ENCODE measurements around the gene MCRIP2.

MCRIP2 gene

DNA sequence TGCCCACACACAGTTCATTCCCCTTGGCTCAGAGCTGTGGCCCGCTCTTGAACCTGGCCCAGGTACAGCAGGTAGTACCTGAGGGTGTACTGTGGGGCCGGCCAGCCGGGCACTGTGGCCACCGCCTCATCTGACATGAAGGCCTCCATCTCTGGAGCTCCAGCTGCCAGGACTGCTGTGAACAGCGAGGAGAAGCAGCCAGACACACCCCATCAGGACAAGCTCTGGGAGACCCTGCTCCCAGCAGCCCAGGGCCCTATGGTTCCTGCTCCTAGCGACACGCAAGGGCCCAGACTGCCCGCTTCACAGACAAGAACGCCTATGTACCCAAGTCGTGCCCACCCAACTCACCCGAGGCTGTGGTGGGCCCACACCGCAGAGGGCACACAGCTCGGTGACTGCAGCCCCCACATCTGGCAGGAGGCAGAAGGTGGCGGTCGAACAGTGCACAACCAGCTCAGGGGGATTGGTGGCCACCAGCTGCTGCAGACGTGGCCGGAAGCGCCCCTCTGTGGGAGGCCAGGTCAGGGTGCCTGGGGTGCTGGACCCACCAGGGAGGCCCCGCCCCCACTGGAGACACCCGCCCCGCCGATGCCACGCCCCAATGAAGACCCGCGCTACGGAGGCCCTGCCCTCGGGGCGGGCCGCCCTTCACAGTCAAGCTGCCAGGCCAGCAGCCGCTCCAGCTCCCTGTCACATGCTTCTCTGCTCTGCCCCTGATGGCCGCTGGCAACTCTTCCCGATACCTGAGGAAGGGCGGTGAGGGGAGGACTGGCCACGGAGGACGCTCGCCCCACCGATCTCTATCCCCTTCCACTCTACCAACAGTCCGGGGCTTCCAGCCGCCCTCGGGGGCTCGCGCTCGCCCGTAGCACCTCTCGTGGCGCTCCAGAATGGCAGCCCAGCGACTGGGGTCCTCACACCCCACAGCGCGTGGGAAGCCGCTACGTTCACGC lies 37.5 kb downstream of the MCRIP2 start:
- Histone ChIP-seq H3K4me3 (peak overlapping the region; percentile 64), H3K27ac (0 out of 2 replicates have a peak overlapping the region, but pooled peaks have one; percentile 44), H3K9ac (no peak overlapping the region), H4K20me1 (peaks cover 60% of the 10 kb centered on the region), H3K36me3 (peaks cover 29% of the 10 kb centered on the region), H3K4me2 (peak overlapping the region; percentile 94), H3K9me3 (no peaks in the 10 kb centered on the region), H3K27me3 (peaks cover 16% of the 10 kb centered on the region), H3K4me1 (peaks cover 50% of the 10 kb centered on the region)
- TF ChIP-seq Cebpa-rat (IDR thresholded peaks at IDR 0.05): no peak

DNA sequence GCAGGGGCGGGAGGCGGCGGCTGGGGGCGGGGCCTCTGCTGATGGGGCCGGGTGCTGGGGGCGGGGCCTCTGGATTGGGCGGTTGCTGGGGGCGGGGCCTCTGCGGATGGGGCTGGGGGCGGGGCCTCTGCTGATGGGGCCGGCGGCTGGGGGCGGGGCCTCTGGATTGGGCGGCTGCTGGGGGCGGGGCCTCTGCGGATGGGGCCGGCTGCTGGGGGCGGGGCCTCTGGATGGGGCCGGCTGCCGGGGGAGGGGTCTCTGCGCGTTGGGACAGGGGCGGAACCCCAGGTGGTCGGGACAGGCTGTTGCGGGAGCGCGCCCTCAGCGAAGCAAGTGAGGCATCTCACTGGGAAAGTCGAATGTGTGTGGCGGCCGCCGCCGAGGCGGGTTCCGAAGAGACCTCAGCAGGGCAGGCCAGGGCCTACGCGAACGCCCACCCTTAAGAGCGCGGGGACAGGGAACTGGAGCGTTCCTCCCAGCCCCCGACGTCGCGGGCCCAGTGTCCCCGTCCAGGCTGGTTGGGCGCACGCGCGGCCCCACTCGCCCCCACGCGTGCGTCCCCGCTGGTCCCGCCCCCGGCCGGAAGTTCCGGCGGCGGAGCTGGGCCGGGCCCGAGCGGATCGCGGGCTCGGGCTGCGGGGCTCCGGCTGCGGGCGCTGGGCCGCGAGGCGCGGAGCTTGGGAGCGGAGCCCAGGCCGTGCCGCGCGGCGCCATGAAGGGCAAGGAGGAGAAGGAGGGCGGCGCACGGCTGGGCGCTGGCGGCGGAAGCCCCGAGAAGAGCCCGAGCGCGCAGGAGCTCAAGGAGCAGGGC lies 38.4 kb downstream of the MCRIP2 start, which contains the start of gene STUB1:
TSS of gene STUB1 (plus strand) at position 597 of the 811 bp plus-strand sequence. CDS start at position 713, 116 bp downstream.
- Histone ChIP-seq H3K36me3 (peaks cover 25% of the 10 kb centered on the region), H3K9ac (peak within 1 kb of the TSS; percentile 95), H4K20me1 (peaks cover 51% of the 10 kb centered on the region), H3K27ac (peak within 1 kb of the TSS; percentile 90), H3K9me3 (no peaks in the 10 kb centered on the region), H3K4me2 (peak within 1 kb of the TSS; percentile 94), H3K27me3 (peaks cover 8% of the 10 kb centered on the region), H3K4me3 (peak within 1 kb of the TSS; percentile 96), H3K4me1 (peaks cover 48% of the 10 kb centered on the region)
- TF ChIP-seq Cebpa-rat (IDR thresholded peaks at IDR 0.05): no peak

DNA sequence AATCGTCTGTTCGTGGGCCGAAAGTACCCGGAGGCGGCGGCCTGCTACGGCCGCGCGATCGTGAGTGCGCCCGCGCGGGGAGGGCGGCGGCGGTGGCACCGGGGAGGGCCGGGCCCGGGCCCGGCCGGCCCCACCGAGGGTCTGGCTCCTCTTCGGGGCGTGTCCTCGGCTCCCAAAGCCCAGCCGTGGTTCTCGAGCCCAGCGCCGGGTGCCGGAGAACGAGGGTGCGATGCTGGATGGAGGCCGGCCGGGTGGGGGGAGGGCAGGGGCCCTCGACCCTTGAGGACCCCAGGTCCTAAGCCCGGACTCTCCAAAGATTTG lies 39.0 kb downstream of the MCRIP2 start:
- H3K27ac ChIP-seq: peak overlapping the region; percentile 90
- H3K27me3 ChIP-seq: peaks cover 2% of the 10 kb centered on the region
- peaks cover 45% of the 10 kb centered on the region for H4K20me1 ChIP-seq
- H3K36me3 ChIP-seq: peaks cover 31% of the 10 kb centered on the region
- peak overlapping the region; percentile 96 for H3K4me3 ChIP-seq
- no peaks in the 10 kb centered on the region for H3K9me3 ChIP-seq
- TF ChIP-seq Cebpa-rat (IDR thresholded peaks at IDR 0.05): no peak
- peak overlapping the region; percentile 87 for H3K4me2 ChIP-seq
- peaks cover 48% of the 10 kb centered on the region for H3K4me1 ChIP-seq
- peak overlapping the region; percentile 95 for H3K9ac ChIP-seq

DNA sequence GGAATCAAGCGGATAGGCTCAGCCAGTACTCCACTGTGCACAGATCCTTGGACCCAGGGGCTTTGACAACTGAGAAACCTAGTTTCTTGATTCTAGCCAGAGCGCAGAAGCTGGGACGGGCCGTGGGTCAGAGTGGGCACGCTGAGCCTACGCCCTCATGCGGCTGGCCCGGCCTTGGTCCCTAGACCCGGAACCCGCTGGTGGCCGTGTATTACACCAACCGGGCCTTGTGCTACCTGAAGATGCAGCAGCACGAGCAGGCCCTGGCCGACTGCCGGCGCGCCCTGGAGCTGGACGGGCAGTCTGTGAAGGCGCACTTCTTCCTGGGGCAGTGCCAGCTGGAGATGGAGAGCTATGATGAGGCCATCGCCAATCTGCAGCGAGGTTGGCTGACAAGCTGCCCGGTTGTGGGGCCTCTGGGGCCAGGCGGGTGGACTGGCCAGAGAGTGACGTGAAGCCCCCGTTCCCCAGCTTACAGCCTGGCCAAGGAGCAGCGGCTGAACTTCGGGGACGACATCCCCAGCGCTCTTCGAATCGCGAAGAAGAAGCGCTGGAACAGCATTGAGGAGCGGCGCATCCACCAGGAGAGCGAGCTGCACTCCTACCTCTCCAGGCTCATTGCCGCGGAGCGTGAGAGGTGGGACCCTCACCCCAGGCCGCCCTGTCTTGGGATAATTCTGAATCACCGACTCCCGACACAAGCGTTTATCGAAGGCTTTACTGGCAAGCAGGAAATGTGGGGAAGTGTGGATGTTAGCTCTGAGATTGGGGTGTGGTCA lies 39.5 kb downstream of the MCRIP2 start:
- Histone ChIP-seq H3K9me3 (no peaks in the 10 kb centered on the region), H4K20me1 (peaks cover 42% of the 10 kb centered on the region), H3K27me3 (no peaks in the 10 kb centered on the region), H3K4me3 (peak overlapping the region; percentile 96), H3K4me1 (peaks cover 48% of the 10 kb centered on the region), H3K36me3 (peaks cover 31% of the 10 kb centered on the region), H3K4me2 (peak overlapping the region; percentile 87), H3K27ac (peak overlapping the region; percentile 90), H3K9ac (peak overlapping the region; percentile 95)
- no peak for TF ChIP-seq Cebpa-rat (IDR thresholded peaks at IDR 0.05)

DNA sequence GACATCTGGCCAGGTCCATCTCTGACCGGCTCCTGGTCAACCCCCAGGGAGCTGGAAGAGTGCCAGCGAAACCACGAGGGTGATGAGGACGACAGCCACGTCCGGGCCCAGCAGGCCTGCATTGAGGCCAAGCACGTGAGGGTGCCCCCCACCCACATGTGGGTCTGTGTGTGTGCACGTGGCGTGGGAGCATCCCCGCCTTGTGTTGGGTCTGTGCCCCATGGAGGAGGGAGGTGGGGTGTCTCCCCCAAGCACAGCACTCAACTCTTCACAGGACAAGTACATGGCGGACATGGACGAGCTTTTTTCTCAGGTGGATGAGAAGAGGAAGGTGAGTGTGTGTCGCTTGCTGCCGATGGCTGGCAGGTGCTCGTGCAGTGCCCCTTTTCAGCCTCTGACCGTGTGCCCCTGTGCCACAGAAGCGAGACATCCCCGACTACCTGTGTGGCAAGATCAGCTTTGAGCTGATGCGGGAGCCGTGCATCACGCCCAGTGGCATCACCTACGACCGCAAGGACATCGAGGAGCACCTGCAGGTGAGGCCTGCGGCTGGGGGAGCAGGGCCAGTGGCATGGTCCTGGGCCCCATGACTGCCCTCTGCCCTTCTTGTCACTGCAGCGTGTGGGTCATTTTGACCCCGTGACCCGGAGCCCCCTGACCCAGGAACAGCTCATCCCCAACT lies 40.3 kb downstream of the MCRIP2 start:
- H3K9ac ChIP-seq: peak overlapping the region; percentile 95
- peaks cover 39% of the 10 kb centered on the region for H3K36me3 ChIP-seq
- H3K4me3 ChIP-seq: peak overlapping the region; percentile 96
- H3K27me3 ChIP-seq: no peaks in the 10 kb centered on the region
- H3K27ac ChIP-seq: peak overlapping the region; percentile 90; the same call in 1 of the 2 replicates
- H3K4me2 ChIP-seq: peak overlapping the region; percentile 87
- H3K9me3 ChIP-seq: no peaks in the 10 kb centered on the region
- H3K4me1 ChIP-seq: peaks cover 48% of the 10 kb centered on the region
- TF ChIP-seq Cebpa-rat (IDR thresholded peaks at IDR 0.05): no peak
- H4K20me1 ChIP-seq: peaks cover 37% of the 10 kb centered on the region

DNA sequence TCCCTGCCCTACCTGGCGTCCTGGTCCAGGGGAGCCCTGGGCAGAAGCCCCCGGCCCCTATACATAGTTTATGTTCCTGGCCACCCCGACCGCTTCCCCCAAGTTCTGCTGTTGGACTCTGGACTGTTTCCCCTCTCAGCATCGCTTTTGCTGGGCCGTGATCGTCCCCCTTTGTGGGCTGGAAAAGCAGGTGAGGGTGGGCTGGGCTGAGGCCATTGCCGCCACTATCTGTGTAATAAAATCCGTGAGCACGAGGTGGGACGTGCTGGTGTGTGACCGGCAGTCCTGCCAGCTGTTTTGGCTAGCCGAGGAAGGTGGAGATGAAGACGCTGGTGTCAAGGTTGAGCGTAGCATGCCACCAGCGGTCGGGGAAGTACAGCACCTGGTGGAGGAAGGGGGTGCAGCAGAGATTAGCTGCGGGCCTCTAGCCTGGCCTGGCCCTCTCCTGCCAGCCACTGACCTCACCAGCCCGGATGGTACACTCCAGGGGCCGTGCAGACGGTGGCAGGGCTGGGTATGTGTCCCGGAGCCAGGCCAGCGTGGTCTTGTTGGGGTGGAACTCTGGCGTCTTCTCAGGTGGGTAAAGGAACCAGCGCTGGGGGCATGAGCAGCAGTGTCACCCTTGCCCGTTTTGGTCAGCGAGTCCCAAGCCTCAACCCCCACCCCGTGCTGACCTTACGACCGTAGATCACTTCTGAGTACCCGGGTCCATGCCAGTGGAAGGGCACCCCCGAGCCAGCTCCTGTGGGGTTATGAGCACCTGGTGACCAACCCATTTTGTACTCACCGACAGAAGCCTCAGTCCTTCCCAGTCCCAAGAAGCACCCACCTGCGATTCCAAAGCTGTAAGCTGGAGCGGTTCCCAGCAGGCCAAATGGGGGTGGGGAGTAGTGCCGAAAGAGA lies 41.1 kb downstream of the MCRIP2 start:
- Histone ChIP-seq H3K4me2 (peak overlapping the region; percentile 87), H3K9ac (peak overlapping the region; percentile 95; the same call in 1 of the 2 replicates), H3K27ac (no peak overlapping the region), H3K36me3 (peaks cover 47% of the 10 kb centered on the region), H3K9me3 (no peaks in the 10 kb centered on the region), H3K27me3 (no peaks in the 10 kb centered on the region), H4K20me1 (peaks cover 37% of the 10 kb centered on the region), H3K4me1 (peaks cover 48% of the 10 kb centered on the region), H3K4me3 (peak overlapping the region; percentile 80)
- no peak for TF ChIP-seq Cebpa-rat (IDR thresholded peaks at IDR 0.05)

DNA sequence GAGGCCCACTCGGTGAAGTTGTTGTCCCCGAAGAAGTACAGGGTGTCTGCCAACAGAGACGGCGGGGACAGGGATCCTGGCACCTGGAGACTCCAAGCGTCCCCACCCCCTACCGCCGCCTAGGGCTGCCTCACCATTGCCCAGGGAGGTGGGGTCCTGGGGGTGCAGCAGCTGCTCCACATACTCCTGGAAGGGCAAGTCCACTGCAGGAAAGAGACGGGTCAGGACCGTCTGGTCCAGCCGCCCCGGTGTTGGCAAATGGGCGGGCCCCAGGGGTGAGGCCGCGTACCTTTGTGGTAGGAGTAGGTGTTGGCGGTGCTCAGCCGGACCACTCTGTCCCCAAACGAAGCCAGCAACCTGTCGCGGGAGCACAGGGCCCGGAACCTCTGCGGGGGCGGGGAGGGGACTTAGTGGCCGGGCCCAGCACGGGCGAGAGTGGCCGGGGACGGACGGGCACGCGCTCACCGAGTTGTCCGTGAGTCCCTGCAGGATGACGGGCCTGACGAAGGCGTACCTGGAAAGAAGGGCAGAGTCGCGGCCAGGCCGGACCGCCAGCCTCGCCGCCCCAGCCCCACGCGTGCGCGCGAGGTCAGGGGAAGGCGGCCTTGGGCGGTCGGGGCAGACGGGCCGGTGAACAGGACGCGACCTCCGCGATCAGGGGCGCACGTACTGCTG lies 41.9 kb downstream of the MCRIP2 start:
- peak overlapping the region; percentile 87 for H3K4me2 ChIP-seq
- H4K20me1 ChIP-seq: peaks cover 37% of the 10 kb centered on the region
- peaks cover 52% of the 10 kb centered on the region for H3K36me3 ChIP-seq
- peak overlapping the region; percentile 86 for H3K27ac ChIP-seq
- peak overlapping the region; percentile 80 for H3K4me3 ChIP-seq
- no peak for TF ChIP-seq Cebpa-rat (IDR thresholded peaks at IDR 0.05)
- no peaks in the 10 kb centered on the region for H3K27me3 ChIP-seq
- H3K9me3 ChIP-seq: no peaks in the 10 kb centered on the region
- peak overlapping the region; percentile 88 for H3K9ac ChIP-seq
- H3K4me1 ChIP-seq: peaks cover 52% of the 10 kb centered on the region
